ACHN (cell line): ENCODE measurements around the gene UBE2K.
A peak's percentile ranks its signal among the peaks of the same experiment; 100 is the strongest.

ENCODE experiments used
- DNase-seq: peaks from one replicate; pipeline ENCODE4 v3.0.0-alpha.2; 2015
- in situ Hi-C: cut with HindIII; loops from 2 replicates; pipeline ENCODE4 v1.10.0; 2017; ENCODE audit warnings: low sequenced_read_pairs, low pct_ligation_motif_present, low pct_unique_long_range_greater_than_20kb

Gene UBE2K

GRCh38 chr4:39822662-39823061, 124.7 kb downstream of the UBE2K start:
- no peak for DNase-seq

GRCh38 chr4:39823191-39823590, 125.3 kb downstream of the UBE2K start:
- no peak for DNase-seq

More at GRCh38 chr4:39822662-39823061, 124.7 kb downstream of the UBE2K start:
- in situ Hi-C loops = no loop called here

DNA sequence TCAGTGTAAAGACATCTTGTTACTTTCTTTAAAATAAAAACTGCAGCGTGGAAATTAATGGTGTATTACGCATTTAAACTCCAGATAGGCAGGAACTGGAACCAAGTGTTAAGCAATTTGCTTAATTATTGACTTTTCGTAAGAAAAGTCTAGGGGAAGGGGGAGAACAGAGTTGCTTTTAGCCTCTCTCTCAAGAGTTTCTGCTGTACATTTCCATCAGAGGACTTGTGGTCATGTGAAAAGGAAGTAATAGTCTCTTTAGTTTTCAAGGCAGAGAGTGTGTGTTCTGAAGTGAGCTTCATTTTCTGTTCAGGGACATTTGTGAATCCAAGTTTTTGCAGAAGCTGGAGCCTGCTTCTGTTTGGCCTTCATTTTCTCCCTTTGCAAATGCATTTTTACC, 127.2 kb downstream of the UBE2K start:
- in situ Hi-C loops = no loop called here
- peak; percentile 53 for DNase-seq

More at GRCh38 chr4:39823191-39823590, 125.3 kb downstream of the UBE2K start:
- in situ Hi-C loops = no loop called here

GRCh38 chr4:39825741-39826231, 127.8 kb downstream of the UBE2K start:
- DNase-seq = peak; percentile 51
- in situ Hi-C loops = no loop called here
